Measurements from ENCODE around the gene KLF18. TPM values are rescaled to one million over a fixed set of nuclear protein-coding genes. Genes with fewer than 3 reads are reported as not detected.

KLF18 gene
- total and polyA plus RNA-seq, 2 donors (not counting 3 experiments of a cell fraction or from before 2014, with no cell fraction given), result not detected

- no TSS peak for BruUV-seq (replicated peaks)
- Histone ChIP-seq H3K4me2 (ENCODE audit: insufficient read depth, low read length) (no peak overlapping the region), H3K4me1 (ENCODE audit: control insufficient read depth, extremely low read depth, insufficient read depth, low read length) (no peaks in the 10 kb centered on the region), H3K79me2 (ENCODE audit: control insufficient read depth, insufficient read depth, low read length) (no peaks in the 10 kb centered on the region), H3K27ac (ENCODE audit: insufficient read depth, low read depth, low read length) (no peak overlapping the region), H3K9ac (replicated peaks; ENCODE audit: extremely low read depth, insufficient read depth, low read length) (no peak overlapping the region), H3K27me3 (ENCODE audit: control insufficient read depth in 2 of 2, insufficient read depth in 2 of 2, low read length in 2 of 2) (no peaks in the 10 kb centered on the region), H3K9me1 (replicated peaks; ENCODE audit: control insufficient read depth, extremely low read depth, insufficient read depth, low read length) (no peaks in the 10 kb centered on the region), H3K9me3 (replicated peaks; ENCODE audit: control insufficient read depth, insufficient read depth, low read length) (no peaks in the 10 kb centered on the region), H2AFZ (ENCODE audit: low read depth, low read length) (no peak overlapping the region), H3K4me3 (replicated peaks in 1 of 3; ENCODE audit: insufficient read depth in 1 of 3, low read depth in 1 of 3, low read length in 3 of 3) (no peak overlapping the region), H3K36me3 (ENCODE audit: control insufficient read depth in 2 of 2, extremely low read depth in 1 of 2, insufficient read depth in 2 of 2, low read length in 2 of 2) (no peaks in the 10 kb centered on the region), H4K20me1 (replicated peaks; ENCODE audit: control insufficient read depth, extremely low read depth, insufficient read depth, low read length) (no peaks in the 10 kb centered on the region)
- ChIA-PET CTCF (no interaction called here), POLR2A (no interaction called here)
- TF ChIP-seq EZH2 (IDR thresholded peaks at IDR 0.05; ENCODE audit: borderline replicate concordance, low read depth, low read length, severe bottlenecking) (no peak), POLR2AphosphoS5 (IDR thresholded peaks at IDR 0.05; ENCODE audit: insufficient read depth, low read depth, low read length) (no peak), POLR2A (IDR thresholded peaks at IDR 0.05; ENCODE audit: low read depth, low read length) (no peak), GATA2 (IDR thresholded peaks at IDR 0.05; ENCODE audit: insufficient read depth, insufficient read length, low read depth, low read length) (no peak), FOS (IDR thresholded peaks at IDR 0.05; ENCODE audit: borderline replicate concordance, insufficient read depth, low read length) (no peak), MAX (IDR thresholded peaks at IDR 0.05; ENCODE audit: insufficient read depth, insufficient read length) (no peak), MYC (IDR thresholded peaks at IDR 0.05; ENCODE audit: low read depth, low read length) (no peak), JUN (IDR thresholded peaks at IDR 0.05; ENCODE audit: borderline replicate concordance, insufficient read depth, insufficient read length, low read depth) (no peak)
- TF ChIP-seq, protein P1, sequence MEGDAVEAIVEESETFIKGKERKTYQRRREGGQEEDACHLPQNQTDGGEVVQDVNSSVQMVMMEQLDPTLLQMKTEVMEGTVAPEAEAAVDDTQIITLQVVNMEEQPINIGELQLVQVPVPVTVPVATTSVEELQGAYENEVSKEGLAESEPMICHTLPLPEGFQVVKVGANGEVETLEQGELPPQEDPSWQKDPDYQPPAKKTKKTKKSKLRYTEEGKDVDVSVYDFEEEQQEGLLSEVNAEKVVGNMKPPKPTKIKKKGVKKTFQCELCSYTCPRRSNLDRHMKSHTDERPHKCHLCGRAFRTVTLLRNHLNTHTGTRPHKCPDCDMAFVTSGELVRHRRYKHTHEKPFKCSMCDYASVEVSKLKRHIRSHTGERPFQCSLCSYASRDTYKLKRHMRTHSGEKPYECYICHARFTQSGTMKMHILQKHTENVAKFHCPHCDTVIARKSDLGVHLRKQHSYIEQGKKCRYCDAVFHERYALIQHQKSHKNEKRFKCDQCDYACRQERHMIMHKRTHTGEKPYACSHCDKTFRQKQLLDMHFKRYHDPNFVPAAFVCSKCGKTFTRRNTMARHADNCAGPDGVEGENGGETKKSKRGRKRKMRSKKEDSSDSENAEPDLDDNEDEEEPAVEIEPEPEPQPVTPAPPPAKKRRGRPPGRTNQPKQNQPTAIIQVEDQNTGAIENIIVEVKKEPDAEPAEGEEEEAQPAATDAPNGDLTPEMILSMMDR (IDR thresholded peaks at IDR 0.05; ENCODE audit: extremely low read depth in 1 of 2, insufficient read depth in 1 of 2, low read depth in 1 of 2, low read length in 2 of 2), result no peak
- FAIRE-seq, result no peak
- dilution Hi-C loops (cut with MboI; ENCODE audit: extremely low pct_ligation_motif_present, low sequenced_read_pairs), result no loop called here
- DNase-seq (ENCODE audit: low read depth, low spot score), result no peak
- intact Hi-C loops (cut with micrococcal nuclease), result no loop called here
These were observed 41.1 kb downstream of the KLF18 start for GRCh38 chr1:44100183-44100868.

Data from endothelial cell of umbilical vein (primary cell).